HG02588 (cell line): ENCODE data around the gene APOBR.
"Not testable (repeated sequence)": the region's sequence is repeated elsewhere in the genome, so short reads cannot be mapped to it uniquely, and the experiment has no call there.

ENCODE experiments used
- ATAC-seq: cut with Tn5 transposase; IDR thresholded peaks from one replicate; pipeline ENCODE4 v1.9.1; 2021; ENCODE audit warnings: mild to moderate bottlenecking, moderate library complexity; ENCODE audit not compliant: unreplicated experiment

Gene APOBR

GRCh38 chr16:28494121-28494851 is at the start of gene APOBR:
Gene APOBR (plus strand): TSS chr16:28494643. CDS start chr16:28494682, 39 bp downstream.
- no peak for ATAC-seq

GRCh38 chr16:28446388-28446787 is 48.1 kb upstream of the APOBR start:
- ATAC-seq, result not testable (repeated sequence)

- not testable (repeated sequence) for ATAC-seq
These were observed 47.4 kb upstream of the APOBR start for GRCh38 chr16:28447081-28447480.

- no peak for ATAC-seq
These were observed 20.7 kb upstream of the APOBR start for GRCh38 chr16:28473714-28474265.

GRCh38 chr16:28475221-28475620 is 19.2 kb upstream of the APOBR start:
- ATAC-seq, result no peak

GRCh38 chr16:28477311-28477920 is 17.0 kb upstream of the APOBR start:
- no peak for ATAC-seq

GRCh38 chr16:28478506-28479180 is 15.8 kb upstream of the APOBR start:
- no peak for ATAC-seq

- ATAC-seq, result no peak
These were observed 12.4 kb upstream of the APOBR start for GRCh38 chr16:28482026-28482425.

GRCh38 chr16:28483361-28483760 is 11.1 kb upstream of the APOBR start:
- ATAC-seq, result not testable (repeated sequence)

- no peak for ATAC-seq
These were observed 8.2 kb upstream of the APOBR start for GRCh38 chr16:28486266-28486665.

GRCh38 chr16:28491230-28491969 is 3.0 kb upstream of the APOBR start:
- peak; percentile 3 for ATAC-seq

GRCh38 chr16:28491970-28492474 is 2.4 kb upstream of the APOBR start, which contains the start of gene CLN3:
Gene CLN3 (minus strand): TSS chr16:28492074. CDS start chr16:28491759, 315 bp downstream.
- peak; percentile 77 for ATAC-seq

GRCh38 chr16:28492511-28492910 is 1.9 kb upstream of the APOBR start:
- no peak for ATAC-seq

- ATAC-seq, result no peak
These were observed 803 bp downstream of the APOBR start for GRCh38 chr16:28495098-28495793.

- ATAC-seq, result no peak
These were observed 1.6 kb downstream of the APOBR start for GRCh38 chr16:28495795-28496749.

- ATAC-seq, result no peak
These were observed 2.4 kb downstream of the APOBR start for GRCh38 chr16:28496844-28497243.

- ATAC-seq, result no peak
These were observed 2.9 kb downstream of the APOBR start for GRCh38 chr16:28497386-28497785.

- no peak for ATAC-seq
These were observed 3.6 kb downstream of the APOBR start for GRCh38 chr16:28497861-28498599.
